ENCODE data around the gene IFT74.

IFT74 gene

GRCh38 chr9:26975728-26976707 lies 19.8 kb downstream of the IFT74 start:
- peak; percentile 42 for DNase-seq

GRCh38 chr9:26983340-26983739 lies 27.1 kb downstream of the IFT74 start:
- DNase-seq = no peak

GRCh38 chr9:26995810-26996209 lies 39.6 kb downstream of the IFT74 start:
- DNase-seq = no peak

GRCh38 chr9:27003426-27004077 lies 47.3 kb downstream of the IFT74 start:
- no peak for DNase-seq

GRCh38 chr9:27005491-27005890 lies 49.3 kb downstream of the IFT74 start, which contains the start of gene LRRC19:
Gene LRRC19, minus strand, starts transcription at chr9:27005672. Its CDS starts 5,978 bp downstream, at chr9:26999694.
- no peak for DNase-seq

GRCh38 chr9:27019589-27019988 lies 63.4 kb downstream of the IFT74 start:
- peak; percentile 31 for DNase-seq

GRCh38 chr9:27022920-27023319 lies 66.7 kb downstream of the IFT74 start:
- DNase-seq = no peak

GRCh38 chr9:27029186-27029585 lies 73.0 kb downstream of the IFT74 start:
- no peak for DNase-seq

- DNase-seq = peak; percentile 40
Observed at GRCh38 chr9:27033815-27034403, 77.7 kb downstream of the IFT74 start.

GRCh38 chr9:27037499-27037898 lies 81.3 kb downstream of the IFT74 start:
- DNase-seq = no peak

- DNase-seq = no peak
Observed at GRCh38 chr9:27041746-27042145, 85.5 kb downstream of the IFT74 start.

- no peak for DNase-seq
Observed at GRCh38 chr9:27042476-27042875, 86.3 kb downstream of the IFT74 start.

- no peak for DNase-seq
Observed at GRCh38 chr9:27043176-27043575, 87.0 kb downstream of the IFT74 start.

- DNase-seq = no peak
Observed at GRCh38 chr9:27047136-27047535, 90.9 kb downstream of the IFT74 start.

- DNase-seq = peak; percentile 2
Observed at GRCh38 chr9:27053369-27054022, 97.3 kb downstream of the IFT74 start.

- no peak for DNase-seq
Observed at GRCh38 chr9:27054125-27054524, 97.9 kb downstream of the IFT74 start.

- no peak for DNase-seq
Observed at GRCh38 chr9:27054841-27055240, 98.6 kb downstream of the IFT74 start.

GRCh38 chr9:27059412-27059811 lies 103.2 kb downstream of the IFT74 start:
- no peak for DNase-seq

- no peak for DNase-seq
Observed at GRCh38 chr9:27059907-27060306, 103.7 kb downstream of the IFT74 start.

- no peak for DNase-seq
Observed at GRCh38 chr9:27065288-27065687, 109.1 kb downstream of the IFT74 start.

- no peak for DNase-seq
Observed at GRCh38 chr9:27073841-27074728, 117.9 kb downstream of the IFT74 start.

- DNase-seq = no peak
Observed at GRCh38 chr9:27078685-27079084, 122.5 kb downstream of the IFT74 start.

Data from fibroblast of skin of right quadriceps (primary cell).